GM10266 (cell line): Measurements from ENCODE around the gene SLC22A8.

Experiments used
- DNase-seq: peaks from one replicate; pipeline ENCODE4 v3.0.0; 2012; ENCODE audit errors: extremely low spot score
- TF ChIP-seq, protein P1 (sequence below): IDR thresholded peaks from 2 replicates; pipeline ENCODE4 v1.5.1; 2012; ENCODE audit warnings: mild to moderate bottlenecking, low read depth; ENCODE audit not compliant: control insufficient read depth, insufficient read depth; ENCODE audit errors: missing control alignments

SLC22A8 gene

GRCh38 chr11:63020671-63021291, 5.1 kb upstream of the SLC22A8 start:
- TF ChIP-seq, protein P1, sequence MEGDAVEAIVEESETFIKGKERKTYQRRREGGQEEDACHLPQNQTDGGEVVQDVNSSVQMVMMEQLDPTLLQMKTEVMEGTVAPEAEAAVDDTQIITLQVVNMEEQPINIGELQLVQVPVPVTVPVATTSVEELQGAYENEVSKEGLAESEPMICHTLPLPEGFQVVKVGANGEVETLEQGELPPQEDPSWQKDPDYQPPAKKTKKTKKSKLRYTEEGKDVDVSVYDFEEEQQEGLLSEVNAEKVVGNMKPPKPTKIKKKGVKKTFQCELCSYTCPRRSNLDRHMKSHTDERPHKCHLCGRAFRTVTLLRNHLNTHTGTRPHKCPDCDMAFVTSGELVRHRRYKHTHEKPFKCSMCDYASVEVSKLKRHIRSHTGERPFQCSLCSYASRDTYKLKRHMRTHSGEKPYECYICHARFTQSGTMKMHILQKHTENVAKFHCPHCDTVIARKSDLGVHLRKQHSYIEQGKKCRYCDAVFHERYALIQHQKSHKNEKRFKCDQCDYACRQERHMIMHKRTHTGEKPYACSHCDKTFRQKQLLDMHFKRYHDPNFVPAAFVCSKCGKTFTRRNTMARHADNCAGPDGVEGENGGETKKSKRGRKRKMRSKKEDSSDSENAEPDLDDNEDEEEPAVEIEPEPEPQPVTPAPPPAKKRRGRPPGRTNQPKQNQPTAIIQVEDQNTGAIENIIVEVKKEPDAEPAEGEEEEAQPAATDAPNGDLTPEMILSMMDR, result peak; percentile 49
- DNase-seq, result no peak

DNA sequence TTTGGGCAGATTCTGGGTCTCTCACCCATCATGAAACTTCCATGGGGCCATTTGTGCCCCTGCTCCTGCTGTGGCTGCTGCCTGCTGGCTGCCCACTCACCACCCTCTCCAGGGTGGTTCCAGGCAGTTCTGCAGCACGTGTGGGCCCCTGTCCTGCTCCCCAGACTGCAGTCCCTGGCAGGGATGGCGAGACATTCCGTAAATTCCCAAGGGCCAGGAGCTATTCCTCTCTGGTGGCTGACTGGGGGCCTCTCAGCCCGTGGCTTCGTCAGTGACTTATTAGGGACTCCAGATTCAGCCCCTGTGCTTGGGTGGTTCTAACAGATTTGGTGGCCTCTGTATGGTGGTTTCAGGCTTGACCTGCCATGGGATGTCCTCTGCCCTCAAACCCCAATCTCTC, 3.9 kb upstream of the SLC22A8 start:
- DNase-seq, result no peak
- TF ChIP-seq, protein P1, result no peak

DNA sequence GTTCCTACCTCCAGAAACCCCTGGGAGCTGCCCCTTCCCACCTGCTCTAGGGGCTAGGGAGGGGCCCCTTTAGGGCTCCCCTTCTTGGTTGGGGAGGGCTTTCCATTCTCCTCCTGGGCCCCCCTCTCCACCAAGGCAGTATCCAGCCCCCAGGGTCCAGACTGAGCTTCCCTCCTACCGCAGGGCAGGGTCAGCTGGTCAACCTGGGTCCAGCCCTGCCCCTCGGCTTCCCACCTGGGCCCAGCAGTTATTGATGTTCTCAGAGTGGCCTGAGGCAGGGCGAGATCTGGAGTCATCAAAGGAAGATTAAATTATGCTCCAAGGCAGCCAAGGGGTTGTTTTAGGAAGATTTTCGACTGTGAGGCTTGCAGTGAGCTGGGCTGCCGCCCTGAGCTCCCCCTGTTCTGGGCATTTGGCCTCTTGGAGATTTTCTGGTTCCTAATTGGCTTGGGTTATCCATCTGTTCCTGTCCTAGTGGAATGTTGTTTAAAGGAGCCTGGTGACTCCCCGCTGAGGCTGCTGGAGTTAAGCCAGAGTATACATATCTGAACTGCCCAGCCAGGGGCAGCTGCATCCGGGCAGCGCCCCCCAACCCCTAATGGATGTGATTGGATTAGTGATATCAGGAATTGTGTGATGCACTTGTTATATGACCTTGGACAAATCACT, 1.8 kb upstream of the SLC22A8 start:
- TF ChIP-seq, protein P1, result no peak
- DNase-seq, result no peak

DNA sequence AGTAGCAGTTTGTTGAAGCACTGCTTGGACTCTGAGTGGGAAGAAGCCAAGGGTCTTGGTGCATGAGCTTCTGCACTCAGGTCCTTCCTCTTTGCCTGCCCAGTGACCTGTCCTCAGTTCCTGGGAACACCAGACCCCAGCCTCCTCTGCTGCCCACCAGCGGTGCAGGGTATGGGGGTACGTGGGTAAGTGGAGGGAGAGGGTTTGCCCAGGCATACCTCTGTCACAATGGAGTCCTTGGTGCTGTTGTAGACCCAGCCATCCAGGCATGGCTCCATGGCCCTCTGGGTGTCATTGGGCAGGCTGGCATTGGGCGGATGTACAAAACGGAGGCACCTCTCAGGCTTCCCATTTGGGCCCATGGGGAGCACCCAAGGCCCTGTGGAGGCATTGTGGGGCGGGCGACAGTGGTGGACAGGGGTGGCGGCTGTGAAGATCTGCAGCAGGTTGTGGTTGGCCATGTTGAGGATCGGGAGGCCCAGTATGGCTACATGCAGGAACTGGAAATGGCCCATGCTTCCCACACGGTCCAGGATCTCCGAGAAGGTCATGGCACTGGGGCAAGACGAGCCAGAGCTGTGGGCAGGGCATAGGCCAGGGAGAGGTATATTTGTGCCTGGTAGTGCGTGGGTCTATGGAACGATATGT, 1.1 kb downstream of the SLC22A8 start:
- TF ChIP-seq, protein P1, result no peak
- DNase-seq, result no peak

GRCh38 chr11:63012839-63013238, 2.8 kb downstream of the SLC22A8 start:
- TF ChIP-seq, protein P1, result no peak
- DNase-seq, result no peak

DNA sequence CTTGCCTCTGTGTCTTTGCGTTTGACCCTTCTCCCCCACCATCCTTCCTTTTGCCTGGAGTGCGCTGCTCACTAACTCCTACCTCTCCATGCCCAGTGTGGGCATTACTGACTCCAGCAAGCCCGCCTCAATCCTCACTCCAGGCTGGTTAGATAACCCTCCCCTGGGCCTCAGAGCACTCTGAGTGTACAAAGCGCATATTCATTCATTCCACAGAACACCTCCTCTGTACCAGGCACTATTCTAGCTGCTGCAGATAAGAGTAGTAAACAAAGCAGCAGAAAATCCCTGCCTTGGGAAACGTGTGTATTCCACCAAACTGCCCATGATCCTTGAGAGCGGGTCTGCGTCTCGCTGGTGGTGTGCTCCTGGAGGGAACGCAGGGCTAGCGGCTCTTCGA, 3.2 kb downstream of the SLC22A8 start:
- TF ChIP-seq, protein P1, result no peak

DNA sequence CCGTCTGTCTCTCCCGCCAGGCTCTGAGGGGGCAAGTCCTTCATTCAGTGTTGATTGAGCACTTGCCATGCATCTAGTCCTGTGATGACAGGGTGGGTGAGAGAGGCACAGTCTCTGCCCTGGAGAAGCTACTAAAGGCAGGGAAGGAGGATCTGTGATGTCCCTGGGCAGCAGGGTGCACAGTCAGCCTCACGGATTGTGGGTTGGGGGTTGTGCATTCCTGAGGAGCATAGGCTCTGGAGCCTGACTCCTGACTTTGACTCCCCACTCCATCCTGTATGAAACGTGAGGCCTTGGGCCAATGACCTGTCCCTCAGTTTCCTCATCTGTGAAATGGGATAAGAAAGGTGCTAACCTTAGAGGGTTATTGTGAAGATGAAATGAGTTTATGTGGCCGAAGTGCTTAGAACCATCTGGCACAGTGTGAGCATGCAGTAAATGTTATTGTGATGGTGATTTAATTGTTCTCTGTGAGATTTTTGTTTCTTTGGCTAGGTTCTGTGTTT, 4.7 kb downstream of the SLC22A8 start:
- TF ChIP-seq, protein P1, result no peak
- no peak for DNase-seq

More for the DNA sequence above, 3.2 kb downstream of the SLC22A8 start:
- DNase-seq, result no peak
